ENCODE measurements around the gene FAM135A.
A peak's percentile ranks its signal among the peaks of the same experiment; 100 is the strongest.
"Not testable (repeated sequence)": the region's sequence is repeated elsewhere in the genome, so short reads cannot be mapped to it uniquely, and the experiment has no call there.

The FAM135A gene

DNA sequence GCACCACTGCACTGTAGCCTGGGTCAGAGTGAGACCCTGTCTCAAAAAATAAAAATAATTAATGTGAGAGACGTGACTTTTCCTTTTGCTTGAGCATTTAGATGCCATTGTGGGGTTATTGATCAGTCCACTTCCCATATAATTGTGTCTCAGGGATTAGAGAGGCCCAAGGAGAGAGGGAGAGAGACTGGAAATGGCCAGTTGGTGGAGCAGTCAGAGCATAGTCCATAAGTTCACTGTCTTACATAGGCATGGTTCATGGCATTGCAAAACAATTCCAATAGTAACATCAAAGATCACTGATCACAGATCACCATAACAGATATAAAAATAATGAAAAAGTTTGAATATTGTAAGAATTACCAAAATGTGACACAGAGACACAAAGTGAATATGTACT, 138.3 kb downstream of the FAM135A start:
- no peak for DNase-seq

DNA sequence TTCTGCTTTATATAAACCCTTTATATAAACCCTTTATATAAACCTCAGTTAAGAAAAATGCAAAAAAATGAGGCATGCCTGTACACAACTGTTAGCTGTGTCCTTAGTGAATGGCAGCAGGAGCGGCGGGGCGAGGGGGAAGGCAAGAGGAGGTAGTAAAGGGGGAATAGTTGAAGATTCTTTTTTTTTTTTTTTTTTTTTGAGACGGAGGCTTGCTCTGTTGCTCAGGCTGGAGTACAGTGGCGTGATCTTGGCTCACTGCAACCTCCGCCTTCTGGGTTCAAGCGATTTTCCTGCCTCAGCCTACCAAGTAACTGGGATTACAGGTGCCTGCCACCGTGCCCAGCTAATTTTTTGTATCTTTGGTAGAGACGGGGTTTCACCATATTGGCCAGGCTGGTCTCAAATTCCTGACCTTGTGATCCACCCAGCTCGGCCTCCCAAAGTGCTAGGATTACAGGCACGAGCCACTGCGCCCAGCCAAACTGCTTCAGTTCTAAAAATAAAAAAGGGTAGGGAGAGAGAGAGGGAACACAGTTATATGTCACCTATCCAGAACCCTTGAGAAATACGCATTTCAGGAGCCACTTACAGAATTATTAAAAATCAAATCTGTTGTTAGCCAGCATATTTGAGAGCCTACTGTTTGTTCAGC, 139.1 kb downstream of the FAM135A start:
- not testable (repeated sequence) for DNase-seq

DNA sequence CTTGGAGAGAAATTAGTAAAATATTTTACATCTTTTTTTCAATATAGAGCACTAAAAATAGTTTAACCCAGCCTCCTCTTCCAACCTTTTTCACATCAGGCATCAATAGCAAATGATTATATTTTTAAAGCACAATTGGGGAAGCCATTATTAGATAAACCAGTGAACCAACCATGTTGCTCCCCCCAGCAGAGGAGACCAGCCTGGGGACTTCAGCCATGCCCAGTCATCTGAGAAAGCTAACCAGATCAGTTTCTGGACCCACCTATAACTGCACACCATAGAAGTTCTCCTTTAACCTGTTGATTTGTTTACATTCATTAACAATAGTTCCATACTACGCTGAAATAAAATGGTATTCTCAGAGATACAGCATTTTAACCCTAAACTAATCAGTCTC, 139.7 kb downstream of the FAM135A start:
- no peak for DNase-seq

DNA sequence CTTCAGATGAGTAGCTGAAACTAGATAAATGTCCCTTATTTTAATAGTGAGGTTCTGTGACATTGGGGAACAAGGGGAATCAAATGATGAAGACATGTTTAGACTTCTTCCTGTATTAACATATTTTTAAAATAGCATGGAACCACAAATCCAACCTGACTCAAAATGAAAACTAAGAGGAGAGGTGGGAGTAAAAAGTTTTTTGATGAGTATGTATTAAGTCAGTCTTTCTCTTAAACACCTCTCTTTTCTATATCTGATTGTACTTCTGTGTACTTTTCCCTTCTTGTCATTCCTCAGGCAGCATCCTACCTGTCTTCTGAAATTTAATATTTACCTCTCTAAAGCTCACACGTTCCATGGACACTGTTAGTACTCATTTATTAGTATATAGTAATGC, 144.7 kb downstream of the FAM135A start:
- no peak for DNase-seq

DNA sequence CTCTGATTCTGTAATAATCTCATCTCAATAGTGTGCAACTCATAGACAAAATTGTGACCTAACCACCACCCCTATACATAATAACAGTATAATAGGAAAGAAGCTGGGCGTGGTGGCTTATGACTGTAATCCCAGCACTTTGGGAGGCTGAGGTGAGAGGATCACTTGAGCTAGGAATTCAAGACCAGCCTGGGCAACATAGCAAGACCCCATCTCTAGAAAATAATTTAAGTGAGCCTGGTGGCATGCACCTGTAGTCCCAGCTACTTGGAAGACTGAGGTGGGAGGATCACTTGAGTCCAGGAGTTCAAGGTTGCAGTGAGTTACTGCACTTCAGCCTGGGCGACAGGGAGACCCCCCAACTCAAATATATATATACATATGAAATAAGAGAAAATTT, 149.1 kb downstream of the FAM135A start:
- DNase-seq: not testable (repeated sequence)

DNA sequence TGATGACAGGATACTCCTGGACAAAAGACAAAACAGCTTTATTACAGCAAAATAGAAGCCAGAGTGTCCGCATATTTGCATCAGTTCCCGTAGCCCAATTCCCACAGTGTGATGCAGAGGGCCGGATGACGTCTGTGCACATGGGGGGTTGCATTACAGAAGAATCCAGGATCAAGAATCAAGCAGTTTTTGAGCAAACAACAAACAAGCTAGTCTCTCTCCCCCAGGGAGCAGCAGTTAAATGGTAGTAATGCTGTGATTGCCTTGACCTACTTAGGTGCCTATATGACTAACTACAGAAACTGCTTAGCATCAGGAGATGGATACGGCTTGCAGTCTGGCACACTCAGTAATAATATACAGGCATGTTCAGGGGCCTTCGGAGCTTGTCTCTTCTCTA, 150.2 kb downstream of the FAM135A start:
- no peak for DNase-seq

DNA sequence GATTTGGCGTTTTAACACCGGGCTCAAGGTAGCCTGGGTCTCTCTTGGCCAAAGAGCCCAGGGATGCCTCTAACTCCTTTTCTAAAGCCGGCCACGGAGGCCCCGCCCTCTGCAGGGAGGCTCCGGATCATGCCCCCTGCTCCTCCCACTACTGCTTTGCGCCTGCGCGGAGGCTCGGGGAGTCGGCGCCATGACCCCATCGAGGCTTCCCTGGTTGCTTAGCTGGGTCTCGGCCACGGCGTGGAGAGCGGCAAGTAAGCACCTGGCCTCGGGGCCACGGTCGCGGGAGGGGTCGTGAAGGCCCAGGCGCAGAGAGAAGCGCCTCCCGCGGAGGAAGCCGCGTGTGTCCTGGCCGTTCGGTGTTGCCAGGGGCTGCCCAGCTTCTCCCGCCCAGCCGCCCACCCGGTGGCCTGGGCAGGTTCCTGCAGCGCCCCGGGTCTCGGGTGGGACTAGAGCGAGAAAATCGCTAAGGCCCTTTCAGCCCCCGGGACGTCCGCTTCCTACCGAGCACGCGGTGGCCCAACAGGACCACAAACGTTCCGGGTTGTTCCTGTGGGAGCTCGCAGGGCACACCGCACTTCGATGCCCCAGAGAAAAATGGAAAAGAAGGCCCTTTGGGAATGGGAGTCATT, 153.6 kb downstream of the FAM135A start, which contains the start of gene SDHAF4:
Gene SDHAF4 (plus strand): TSS at position 180 of the 632 bp plus-strand sequence. CDS start 11 bp downstream, at position 191.
- DNase-seq: peak; percentile 85 to 91

DNA sequence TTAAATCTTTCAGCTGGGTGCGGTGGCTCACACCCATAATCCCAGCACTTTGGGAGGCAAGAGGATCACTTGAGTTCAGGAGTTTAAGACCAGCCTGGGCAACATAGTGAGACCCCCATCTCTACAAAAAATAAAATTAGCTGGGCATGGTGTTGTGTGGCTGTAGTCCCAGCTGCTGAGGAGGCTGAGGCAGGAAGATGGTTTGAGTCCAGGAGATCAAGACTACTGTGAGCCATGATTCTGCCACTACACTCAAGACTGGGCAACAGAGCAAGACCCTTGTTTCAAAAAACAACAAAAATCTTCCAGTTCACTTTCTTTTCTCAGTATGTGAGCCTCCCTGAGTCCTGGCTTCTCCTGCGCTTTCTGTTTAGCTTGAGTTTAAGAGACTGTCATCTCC, 161.3 kb downstream of the FAM135A start:
- no peak for DNase-seq

DNA sequence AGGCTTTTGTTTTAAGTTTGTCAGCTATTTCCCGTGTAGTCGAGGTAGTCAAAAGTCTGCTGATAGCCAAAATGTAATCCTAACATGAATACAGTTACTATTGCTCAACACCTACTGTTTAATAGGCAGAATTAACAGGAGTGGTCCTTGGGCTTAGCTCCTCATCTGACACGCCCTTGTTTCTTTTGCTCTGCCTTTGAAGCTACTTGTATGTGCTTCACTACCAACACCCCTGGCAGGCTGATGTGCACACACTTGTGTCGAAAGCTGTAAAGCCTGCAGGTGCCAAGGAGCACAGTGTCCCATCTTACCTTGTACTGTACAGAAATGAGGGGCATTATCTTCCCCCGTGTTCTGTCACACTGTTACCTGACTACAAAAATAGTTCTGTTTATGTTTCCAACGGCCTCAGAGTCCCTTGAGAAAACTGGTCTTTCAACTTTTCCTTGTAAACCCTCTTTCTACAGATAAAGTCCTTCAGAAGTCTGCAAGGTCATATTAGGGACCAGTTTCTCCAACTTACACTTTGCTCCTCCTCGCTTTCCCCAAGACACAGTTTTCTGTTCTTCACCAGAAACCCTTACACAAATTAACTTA, 162.7 kb downstream of the FAM135A start:
- no peak for DNase-seq

DNA sequence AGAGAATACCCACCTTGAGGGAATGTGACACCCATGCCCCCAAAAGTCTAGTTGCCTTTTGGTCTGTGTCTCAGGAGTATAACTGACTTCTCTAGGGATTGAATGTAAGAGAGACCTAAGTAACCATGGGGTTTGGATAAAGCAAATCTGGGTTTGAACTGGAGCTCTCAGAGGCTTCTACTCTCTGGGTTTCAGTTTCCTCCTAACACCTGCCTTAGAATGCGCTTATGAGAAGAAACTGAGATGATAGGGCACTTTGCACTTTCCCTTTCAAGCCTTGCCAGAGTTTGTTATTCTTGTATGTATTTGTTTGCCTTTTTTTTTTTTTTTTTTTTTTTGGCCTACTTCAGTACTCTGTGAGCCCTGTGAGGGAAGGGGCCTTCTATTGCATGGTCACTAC, 172.8 kb downstream of the FAM135A start:
- no peak for DNase-seq

DNA sequence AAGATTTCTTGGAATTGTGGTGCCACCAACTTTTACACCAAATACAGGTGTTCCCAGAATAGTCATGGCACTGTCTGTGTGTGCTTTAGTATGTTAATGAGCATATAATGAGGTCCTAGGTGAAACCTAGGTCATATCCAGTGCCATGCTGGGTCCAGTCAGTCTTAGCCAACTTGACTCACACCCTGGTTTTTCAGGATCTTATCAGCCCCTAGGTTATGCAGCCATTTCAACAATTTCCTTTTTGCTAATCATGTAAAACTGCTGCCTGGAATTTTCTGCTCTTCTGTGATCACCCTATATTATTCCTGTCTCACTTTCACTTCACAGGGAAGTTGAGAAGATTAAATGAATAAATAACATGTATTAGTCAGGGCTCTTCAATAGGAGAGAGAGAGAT, 177.1 kb downstream of the FAM135A start:
- no peak for DNase-seq

DNA sequence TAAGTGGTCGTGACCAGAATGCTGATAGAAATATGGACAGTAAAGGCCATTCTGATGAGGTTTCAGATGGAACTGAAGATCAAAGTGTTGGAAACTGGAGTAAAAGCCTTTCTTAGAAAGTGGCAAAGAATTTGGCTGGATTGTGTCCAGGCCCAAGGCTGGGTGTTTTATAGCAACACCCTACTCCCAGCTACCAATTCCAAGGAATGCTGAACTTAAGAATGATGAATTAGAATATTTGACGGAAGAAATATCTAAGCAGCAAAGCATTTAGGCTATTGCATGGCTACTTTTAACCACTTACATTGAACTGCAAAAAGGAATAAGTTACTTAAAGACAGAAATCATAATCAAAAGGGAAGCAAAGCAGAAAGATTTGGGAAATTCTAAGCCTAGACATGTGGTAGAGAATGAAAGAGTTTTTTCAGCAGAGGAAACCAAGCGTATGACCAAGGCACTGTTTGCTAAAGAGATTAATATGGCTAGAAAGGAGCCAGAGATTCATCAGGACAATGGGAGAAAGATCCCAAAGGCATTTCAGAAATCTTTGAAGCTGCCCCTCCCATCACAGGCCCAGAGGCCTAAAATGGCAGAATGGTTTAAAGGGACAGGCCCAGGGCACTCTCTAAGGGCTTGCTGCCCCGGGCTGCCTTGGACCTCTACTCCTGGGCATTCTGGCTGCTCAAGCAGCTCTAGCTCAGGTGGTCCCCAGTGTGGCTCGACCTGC, 179.2 kb downstream of the FAM135A start:
- no peak for DNase-seq

DNA sequence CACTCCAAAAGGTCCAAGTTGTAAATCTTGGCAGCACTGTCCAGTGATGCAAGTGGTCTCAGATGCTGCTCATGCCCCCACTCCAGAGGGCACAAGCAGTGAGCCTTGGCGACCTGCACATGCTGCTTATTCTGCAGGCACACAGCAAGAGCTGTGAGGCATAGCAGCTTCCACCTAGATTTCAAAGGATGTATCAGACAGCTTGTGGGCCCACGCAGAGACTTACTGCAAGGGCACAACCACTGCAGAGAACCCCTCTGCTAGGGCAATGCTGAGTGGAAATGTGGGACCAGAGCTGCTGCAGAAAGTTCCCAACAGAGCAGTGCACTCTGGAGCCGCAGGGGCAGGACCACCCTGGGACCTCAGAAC, 179.8 kb downstream of the FAM135A start:
- DNase-seq: no peak

DNA sequence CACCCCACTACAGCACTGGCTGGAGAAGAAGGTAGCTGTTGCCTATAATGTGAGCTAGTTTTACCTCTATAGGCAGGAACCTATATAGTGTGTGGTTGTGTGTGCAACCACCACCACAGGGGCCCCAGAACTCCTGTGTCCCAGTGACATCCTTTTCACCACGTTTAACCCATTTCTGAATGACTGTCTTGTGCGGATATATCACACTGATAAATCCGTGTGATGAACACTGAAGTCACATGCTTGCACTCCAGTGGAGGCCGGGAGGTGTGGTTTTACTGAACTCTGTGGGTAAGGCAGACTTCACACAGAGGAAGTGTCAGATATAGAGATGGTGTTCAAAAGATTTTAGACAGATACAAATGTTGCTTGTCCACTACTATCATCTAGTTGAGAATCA, 185.9 kb downstream of the FAM135A start:
- no peak for DNase-seq

DNA sequence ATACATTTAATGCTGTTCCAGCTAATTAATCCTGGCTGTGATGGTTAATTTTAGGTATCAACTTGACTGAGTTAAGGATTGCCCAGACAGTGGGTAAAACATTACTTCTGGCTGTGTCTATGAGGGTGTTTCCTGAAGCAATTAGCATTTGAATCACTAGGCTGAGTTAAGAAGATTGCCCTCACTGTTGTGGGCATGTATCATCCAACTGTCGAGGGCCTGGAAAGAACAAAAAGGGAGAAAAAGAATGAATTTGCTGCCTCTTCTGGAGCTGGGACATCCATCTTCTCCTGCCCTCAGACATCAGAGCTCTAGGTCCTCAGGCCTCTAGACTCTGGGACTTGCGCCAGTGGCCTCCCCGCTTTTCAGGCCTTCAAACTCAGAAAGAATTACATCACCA, 187.7 kb downstream of the FAM135A start:
- DNase-seq: no peak

DNA sequence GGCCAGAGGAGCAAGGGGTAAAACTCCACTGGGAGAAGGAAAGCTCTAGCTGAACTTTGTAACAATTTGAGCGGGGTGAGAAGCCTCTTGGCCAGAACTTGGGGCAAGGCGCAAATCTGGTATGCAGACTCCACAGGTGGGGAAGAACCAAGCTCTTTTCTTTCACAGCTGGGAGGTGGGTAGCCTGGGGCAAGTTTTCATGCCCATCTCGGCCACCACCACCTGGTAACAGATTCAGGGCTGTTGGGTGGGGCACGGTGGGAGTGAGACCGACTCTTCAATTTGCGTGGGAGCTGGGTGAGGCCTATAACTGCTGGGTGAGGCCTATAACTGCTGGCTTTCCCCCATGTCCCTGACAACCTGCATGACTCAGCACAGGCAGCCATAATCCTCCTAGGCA, 190.9 kb downstream of the FAM135A start:
- no peak for DNase-seq

DNA sequence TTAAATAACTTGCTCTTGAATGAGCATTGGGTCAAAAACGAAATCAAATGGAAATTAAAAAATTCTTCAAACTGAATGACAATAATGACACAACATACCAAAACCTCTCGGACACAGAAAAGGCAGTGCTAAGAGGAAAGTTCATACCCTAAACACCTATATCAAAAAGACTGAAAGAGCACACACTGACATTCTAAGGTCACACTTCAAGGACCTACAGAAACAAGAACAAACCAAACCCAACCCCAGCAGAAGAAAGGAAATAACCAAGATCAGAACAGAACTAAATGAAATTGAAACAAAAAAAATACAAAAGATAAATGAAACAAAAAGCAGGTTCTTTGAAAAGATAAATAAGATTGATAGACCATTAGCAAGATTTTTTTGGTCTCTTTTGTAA, 194.1 kb downstream of the FAM135A start:
- DNase-seq: not testable (repeated sequence)

DNA sequence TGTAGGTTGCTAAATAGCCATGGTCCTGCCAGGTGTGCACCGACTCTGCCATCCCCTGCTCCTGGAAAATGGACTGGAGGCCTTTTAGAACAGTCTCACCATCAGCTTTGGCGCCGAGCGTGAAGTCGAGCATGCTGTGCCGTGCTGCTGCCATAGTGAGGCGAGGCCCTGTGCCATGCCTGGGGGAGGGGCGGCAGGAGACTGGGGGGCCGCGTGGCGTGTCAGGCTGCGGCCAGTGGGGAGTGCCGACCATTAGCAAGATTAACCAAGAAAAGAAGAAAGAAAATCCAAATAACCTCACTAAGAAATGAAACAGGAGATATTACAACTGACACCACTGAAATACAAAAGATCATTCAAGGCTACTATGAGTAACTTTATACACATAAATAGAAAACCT, 195.9 kb downstream of the FAM135A start:
- not testable (repeated sequence) for DNase-seq
